Muscle layer of colon (tissue), 2 donors: ENCODE results near the gene ICAM4.
A peak's percentile ranks its signal among the peaks of the same experiment; 100 is the strongest.
"Not testable (repeated sequence)": the region's sequence is repeated elsewhere in the genome, so short reads cannot be mapped to it uniquely, and the experiment has no call there.

Experiments used
- H3K27ac ChIP-seq: one replicate; pipeline ENCODE4 v1.7.0; 2013; ENCODE audit warnings: low read depth, mild to moderate bottlenecking, low read length, moderate library complexity
- H3K27me3 ChIP-seq, 2 donors: one replicate each; pipeline ENCODE4 v1.7.0; 2013; ENCODE audit warnings: low read length in 2 of 2, mild to moderate bottlenecking in 2 of 2; ENCODE audit not compliant: insufficient read depth in 2 of 2, control insufficient read depth in 1 of 2
- H3K36me3 ChIP-seq: one replicate; pipeline ENCODE4 v1.7.0; 2013; ENCODE audit warnings: mild to moderate bottlenecking, low read length; ENCODE audit not compliant: insufficient read depth
- H3K4me1 ChIP-seq: one replicate; pipeline ENCODE4 v1.7.0; 2013; ENCODE audit warnings: mild to moderate bottlenecking, low read length; ENCODE audit not compliant: insufficient read depth
- H3K4me3 ChIP-seq, 2 donors: one replicate each; pipeline ENCODE4 v1.7.0; 2013; ENCODE audit warnings: low read length in 2 of 2, low read depth in 1 of 2, mild to moderate bottlenecking in 1 of 2, moderate library complexity in 1 of 2
- H3K9ac ChIP-seq: one replicate; pipeline ENCODE4 v1.7.0; 2013; ENCODE audit warnings: low read length
- H3K9me3 ChIP-seq: one replicate; pipeline ENCODE4 v1.7.0; 2013; ENCODE audit warnings: mild to moderate bottlenecking, low read length
- donor health status: abdominal sarcoma.
- donor health status: Adenocarcinoma of cecum.

ICAM4 gene

DNA sequence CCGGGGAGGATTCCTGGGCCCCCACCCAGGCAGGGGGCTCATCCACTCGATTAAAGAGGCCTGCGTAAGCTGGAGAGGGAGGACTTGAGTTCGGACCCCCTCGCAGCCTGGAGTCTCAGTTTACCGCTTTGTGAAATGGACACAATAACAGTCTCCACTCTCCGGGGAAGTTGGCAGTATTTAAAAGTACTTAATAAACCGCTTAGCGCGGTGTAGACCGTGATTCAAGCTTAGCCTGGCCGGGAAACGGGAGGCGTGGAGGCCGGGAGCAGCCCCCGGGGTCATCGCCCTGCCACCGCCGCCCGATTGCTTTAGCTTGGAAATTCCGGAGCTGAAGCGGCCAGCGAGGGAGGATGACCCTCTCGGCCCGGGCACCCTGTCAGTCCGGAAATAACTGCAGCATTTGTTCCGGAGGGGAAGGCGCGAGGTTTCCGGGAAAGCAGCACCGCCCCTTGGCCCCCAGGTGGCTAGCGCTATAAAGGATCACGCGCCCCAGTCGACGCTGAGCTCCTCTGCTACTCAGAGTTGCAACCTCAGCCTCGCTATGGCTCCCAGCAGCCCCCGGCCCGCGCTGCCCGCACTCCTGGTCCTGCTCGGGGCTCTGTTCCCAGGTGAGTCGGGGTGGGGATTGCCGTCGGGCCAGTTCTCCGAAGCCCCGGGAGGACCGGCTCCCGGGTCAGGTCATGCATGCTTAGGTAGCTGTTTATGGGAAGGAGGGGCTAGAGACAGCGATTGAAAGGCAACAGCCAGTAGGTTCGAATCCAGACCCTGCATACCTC lies 15.9 kb upstream of the ICAM4 start, which contains the start of gene ICAM1:
Gene ICAM1 (plus strand): TSS at position 505 of the 779 bp plus-strand sequence. CDS start 40 bp downstream, at position 545.
- peak within 1 kb of the TSS; percentile 18 to 50 for H3K4me3 ChIP-seq
- peaks cover 4% of the 10 kb centered on the region for H3K4me1 ChIP-seq
- peak within 1 kb of the TSS; percentile 39 for H3K27ac ChIP-seq
- peak within 1 kb of the TSS; percentile 21 for H3K9ac ChIP-seq
- no peaks in the 10 kb centered on the region for H3K9me3 ChIP-seq
- no peaks in the 10 kb centered on the region for H3K36me3 ChIP-seq
- H3K27me3 ChIP-seq = peaks cover 7 to 19% of the 10 kb centered on the region in 2 donors

DNA sequence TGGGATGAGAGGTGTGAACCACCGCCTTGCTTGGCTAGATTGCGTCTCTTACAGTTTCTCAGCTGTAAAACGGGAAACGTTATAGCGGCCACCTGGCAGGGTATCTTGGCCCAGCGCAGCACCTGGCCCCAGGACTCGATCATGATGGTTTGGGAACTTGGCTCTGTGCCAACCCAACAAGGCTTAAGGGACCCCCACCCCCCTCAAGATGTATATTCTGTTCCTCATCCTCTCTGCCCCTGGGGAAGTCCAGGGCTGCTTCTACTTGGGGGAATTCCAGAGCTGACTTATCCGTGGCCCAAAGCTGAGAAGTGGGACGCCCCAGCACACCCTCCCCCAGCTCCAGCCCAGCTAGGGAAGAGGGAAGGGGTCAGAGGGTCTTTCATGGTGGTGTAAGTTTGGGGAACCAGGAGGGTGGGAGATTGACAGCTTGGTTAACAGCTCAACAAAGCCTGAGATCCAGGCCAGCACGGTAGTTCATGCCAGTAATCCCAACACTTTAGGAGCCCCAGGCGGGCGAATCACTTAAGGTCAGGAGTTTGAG lies 15.1 kb upstream of the ICAM4 start:
- Histone ChIP-seq H3K36me3 (no peaks in the 10 kb centered on the region), H3K9ac (no peak overlapping the region), H3K27me3 (peaks cover 7 to 19% of the 10 kb centered on the region in 2 donors), H3K4me3 (peak overlapping the region; percentile 7 to 50), H3K27ac (no peak overlapping the region), H3K9me3 (no peaks in the 10 kb centered on the region), H3K4me1 (peaks cover 4% of the 10 kb centered on the region)

DNA sequence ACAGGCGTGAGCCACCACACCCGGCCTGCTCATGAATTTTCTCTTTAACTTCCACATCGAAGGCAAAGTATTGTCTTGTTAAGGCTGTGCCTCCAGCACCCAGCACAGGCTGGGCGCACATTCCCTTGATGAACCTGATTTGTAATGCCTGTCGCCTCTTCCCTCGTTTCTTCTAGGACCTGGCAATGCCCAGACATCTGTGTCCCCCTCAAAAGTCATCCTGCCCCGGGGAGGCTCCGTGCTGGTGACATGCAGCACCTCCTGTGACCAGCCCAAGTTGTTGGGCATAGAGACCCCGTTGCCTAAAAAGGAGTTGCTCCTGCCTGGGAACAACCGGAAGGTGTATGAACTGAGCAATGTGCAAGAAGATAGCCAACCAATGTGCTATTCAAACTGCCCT lies 12.2 kb upstream of the ICAM4 start:
- H3K9me3 ChIP-seq = no peaks in the 10 kb centered on the region
- peaks cover 7 to 18% of the 10 kb centered on the region in 2 donors for H3K27me3 ChIP-seq
- H3K27ac ChIP-seq = no peak overlapping the region
- H3K4me1 ChIP-seq = peaks cover 4% of the 10 kb centered on the region
- H3K36me3 ChIP-seq = no peaks in the 10 kb centered on the region
- no peak overlapping the region for H3K9ac ChIP-seq
- no peak overlapping the region for H3K4me3 ChIP-seq

DNA sequence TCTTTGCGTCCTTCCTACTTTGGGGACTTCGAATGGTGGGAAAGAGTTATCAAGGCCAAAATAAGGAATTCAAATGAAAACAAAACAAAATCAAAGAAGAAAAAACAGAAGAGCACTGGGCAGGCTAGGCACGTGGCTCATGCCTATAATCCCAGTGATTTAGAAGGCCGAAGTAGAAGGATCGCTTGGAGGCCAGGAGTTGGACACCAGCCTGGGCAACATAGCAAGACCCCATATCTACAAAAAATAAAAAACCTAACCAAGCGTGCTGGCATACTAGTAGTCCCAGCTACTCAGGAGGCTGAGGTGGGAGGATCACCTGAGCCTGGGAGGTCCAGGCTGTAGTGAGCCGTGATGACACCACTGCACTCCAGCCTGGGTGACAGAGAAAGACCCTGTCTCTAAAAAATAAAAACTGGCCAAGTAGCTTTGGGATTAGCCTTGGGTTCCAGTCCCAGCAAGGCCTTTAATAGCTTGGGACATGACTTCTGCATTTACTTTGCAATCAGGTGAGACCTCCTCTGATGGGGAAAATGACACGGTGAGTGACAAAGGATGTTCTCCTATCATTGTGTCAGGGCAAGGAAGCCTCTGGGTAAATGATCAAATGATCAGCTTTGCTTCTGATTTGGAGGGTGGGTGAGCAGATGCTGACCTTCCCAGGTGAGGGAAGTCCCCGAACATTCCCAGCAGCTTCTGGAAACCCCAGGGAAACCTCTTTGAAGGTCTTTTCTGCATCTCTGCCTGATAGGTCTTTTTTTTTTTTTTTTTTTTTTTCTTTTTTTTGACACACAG lies 8.8 kb upstream of the ICAM4 start:
- no peak overlapping the region for H3K27ac ChIP-seq
- no peak overlapping the region for H3K9ac ChIP-seq
- H3K27me3 ChIP-seq = no peaks in the 10 kb centered on the region
- no peaks in the 10 kb centered on the region for H3K9me3 ChIP-seq
- H3K36me3 ChIP-seq = no peaks in the 10 kb centered on the region
- no peaks in the 10 kb centered on the region for H3K4me1 ChIP-seq
- no peak overlapping the region for H3K4me3 ChIP-seq

DNA sequence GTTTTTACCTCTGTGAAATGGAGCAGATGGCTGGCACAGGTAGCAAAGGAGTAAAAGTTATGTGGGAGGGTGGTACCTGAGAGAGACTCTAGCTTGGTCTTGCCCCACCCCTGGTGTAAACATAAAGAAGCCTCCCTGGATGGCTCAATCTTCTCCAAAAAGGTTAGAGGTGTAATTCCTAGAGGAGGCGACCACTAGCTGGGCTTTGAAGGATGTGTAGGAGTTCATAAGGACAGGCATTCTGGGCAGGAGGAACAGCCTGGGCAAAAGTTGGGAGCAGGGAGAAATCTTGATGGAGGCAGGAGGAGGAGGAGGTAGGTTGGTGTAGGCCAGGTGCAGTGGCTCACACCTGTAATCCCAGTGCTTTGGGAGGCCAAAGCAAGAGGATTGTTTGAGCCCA lies 7.8 kb upstream of the ICAM4 start:
- no peak overlapping the region for H3K9ac ChIP-seq
- H3K4me3 ChIP-seq = no peak overlapping the region
- H3K4me1 ChIP-seq = no peaks in the 10 kb centered on the region
- no peaks in the 10 kb centered on the region for H3K27me3 ChIP-seq
- H3K27ac ChIP-seq = no peak overlapping the region
- no peaks in the 10 kb centered on the region for H3K9me3 ChIP-seq
- H3K36me3 ChIP-seq = no peaks in the 10 kb centered on the region

DNA sequence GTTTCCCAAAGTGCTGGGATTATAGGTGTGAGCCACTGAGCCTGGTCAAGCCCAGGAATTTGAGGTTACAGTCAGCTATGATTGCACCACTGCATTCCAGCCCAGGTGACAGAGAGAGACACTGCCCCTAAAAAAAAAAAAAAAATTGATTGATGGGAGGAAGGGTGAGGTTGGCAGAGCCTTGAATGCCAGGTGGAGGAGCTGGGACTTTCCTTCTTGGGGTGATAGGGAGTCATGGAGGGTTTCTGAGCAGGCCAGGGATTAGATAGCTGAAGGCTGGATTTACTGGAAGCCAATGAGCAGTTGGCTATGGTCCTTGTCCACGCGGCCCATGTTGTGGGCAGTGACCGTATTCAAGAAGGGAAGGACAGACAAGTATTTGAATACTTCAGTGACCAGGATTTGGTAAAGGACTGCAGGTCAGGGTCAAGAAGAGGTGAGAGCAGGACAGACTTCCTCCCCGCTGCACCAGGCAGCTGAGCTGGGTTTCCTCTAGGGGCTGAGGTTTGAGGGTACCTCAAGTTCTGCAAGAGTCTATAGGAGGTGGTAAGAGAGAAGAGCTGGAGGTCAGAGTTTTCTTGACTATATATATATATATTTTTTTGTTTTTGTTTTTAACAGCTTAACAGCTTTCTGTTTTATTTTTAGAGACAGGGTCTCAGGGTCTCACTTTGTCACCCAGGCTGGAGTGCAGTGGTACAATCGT lies 6.9 kb upstream of the ICAM4 start:
- H3K4me3 ChIP-seq = no peak overlapping the region
- no peaks in the 10 kb centered on the region for H3K4me1 ChIP-seq
- H3K27me3 ChIP-seq = no peaks in the 10 kb centered on the region
- no peak overlapping the region for H3K27ac ChIP-seq
- no peak overlapping the region for H3K9ac ChIP-seq
- H3K9me3 ChIP-seq = no peaks in the 10 kb centered on the region
- H3K36me3 ChIP-seq = no peaks in the 10 kb centered on the region

DNA sequence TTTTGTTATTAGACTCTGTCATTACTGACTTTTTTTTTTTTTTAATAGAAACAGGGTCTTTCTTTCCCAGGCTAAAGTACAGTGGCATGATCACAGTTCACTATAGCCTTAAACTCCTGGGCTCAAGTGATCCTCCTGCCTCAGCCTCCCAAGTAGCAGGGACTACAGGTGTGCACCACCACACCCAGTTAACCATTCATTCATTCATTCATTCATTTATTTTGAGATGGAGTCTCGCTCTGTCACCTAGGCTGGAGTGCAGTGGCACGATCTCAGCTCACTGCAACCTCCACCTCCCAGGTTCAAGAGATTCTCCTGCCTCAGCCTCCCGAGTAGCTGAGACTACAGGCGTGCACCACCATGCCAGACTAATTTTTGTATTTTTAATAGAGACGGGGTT lies 4.7 kb upstream of the ICAM4 start:
- H3K4me1 ChIP-seq, H3K36me3 ChIP-seq, H3K27ac ChIP-seq, H3K4me3 ChIP-seq, H3K9me3 ChIP-seq, H3K27me3 ChIP-seq, H3K9ac ChIP-seq: not testable (repeated sequence)

DNA sequence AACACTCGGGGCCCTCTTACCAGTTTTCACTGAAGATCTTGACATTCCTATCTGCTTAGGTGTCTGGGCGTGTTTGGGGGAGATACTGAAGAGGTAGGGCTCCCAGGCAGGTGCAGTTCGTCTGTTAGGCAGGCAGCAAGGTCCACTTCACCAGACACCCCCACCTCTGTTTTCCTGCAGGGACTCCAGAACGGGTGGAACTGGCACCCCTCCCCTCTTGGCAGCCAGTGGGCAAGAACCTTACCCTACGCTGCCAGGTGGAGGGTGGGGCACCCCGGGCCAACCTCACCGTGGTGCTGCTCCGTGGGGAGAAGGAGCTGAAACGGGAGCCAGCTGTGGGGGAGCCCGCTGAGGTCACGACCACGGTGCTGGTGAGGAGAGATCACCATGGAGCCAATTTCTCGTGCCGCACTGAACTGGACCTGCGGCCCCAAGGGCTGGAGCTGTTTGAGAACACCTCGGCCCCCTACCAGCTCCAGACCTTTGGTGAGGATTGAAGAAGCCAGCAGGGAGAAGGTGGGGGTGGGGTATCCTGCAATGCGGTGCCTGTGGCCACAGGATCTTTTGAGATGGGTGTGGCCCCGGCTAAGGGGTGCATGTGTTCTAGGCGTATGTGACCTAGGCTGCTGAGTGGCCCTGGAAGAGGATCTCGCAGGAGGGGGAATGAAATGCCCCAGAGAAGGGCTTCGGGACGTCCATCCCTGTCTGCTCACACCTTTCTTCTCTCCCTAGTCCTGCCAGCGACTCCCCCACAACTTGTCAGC lies 3.3 kb upstream of the ICAM4 start:
- H3K4me3 ChIP-seq = no peak overlapping the region
- H3K27ac ChIP-seq = no peak overlapping the region
- H3K36me3 ChIP-seq = no peaks in the 10 kb centered on the region
- no peak overlapping the region for H3K9ac ChIP-seq
- H3K9me3 ChIP-seq = no peaks in the 10 kb centered on the region
- no peaks in the 10 kb centered on the region for H3K4me1 ChIP-seq
- peaks cover 10 to 19% of the 10 kb centered on the region in 2 donors for H3K27me3 ChIP-seq

DNA sequence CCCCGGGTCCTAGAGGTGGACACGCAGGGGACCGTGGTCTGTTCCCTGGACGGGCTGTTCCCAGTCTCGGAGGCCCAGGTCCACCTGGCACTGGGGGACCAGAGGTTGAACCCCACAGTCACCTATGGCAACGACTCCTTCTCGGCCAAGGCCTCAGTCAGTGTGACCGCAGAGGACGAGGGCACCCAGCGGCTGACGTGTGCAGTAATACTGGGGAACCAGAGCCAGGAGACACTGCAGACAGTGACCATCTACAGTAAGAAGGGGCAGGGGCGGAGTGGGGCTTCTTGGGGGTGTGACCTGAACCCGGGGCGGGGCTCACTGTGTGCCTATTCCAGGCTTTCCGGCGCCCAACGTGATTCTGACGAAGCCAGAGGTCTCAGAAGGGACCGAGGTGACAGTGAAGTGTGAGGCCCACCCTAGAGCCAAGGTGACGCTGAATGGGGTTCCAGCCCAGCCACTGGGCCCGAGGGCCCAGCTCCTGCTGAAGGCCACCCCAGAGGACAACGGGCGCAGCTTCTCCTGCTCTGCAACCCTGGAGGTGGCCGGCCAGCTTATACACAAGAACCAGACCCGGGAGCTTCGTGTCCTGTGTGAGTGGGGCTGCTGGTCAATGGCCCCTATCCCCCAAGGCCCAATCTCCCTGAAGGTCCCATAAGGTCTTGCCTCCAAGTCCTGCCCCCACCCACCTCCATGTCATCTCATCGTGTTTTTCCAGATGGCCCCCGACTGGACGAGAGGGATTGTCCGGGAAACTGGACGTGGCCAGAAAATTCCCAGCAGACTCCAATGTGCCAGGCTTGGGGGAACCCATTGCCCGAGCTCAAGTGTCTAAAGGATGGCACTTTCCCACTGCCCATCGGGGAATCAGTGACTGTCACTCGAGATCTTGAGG lies 2.4 kb upstream of the ICAM4 start:
- Histone ChIP-seq H3K27ac (no peak overlapping the region), H3K9ac (no peak overlapping the region), H3K27me3 (peaks cover 18 to 27% of the 10 kb centered on the region in 2 donors), H3K4me1 (peaks cover 6% of the 10 kb centered on the region), H3K36me3 (no peaks in the 10 kb centered on the region), H3K4me3 (no peak overlapping the region), H3K9me3 (no peaks in the 10 kb centered on the region)

DNA sequence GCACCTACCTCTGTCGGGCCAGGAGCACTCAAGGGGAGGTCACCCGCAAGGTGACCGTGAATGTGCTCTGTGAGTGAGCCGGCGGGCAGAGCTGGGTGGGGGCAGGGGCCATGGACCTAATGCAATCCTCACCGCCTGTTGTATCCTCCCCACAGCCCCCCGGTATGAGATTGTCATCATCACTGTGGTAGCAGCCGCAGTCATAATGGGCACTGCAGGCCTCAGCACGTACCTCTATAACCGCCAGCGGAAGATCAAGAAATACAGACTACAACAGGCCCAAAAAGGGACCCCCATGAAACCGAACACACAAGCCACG lies 1.8 kb upstream of the ICAM4 start:
- Histone ChIP-seq H3K27me3 (peaks cover 21 to 33% of the 10 kb centered on the region in 2 donors), H3K4me1 (peaks cover 9% of the 10 kb centered on the region)

More for the DNA sequence above, 1.8 kb upstream of the ICAM4 start:
- Histone ChIP-seq H3K27ac (no peak overlapping the region), H3K9ac (no peak overlapping the region), H3K4me3 (no peak overlapping the region), H3K9me3 (no peaks in the 10 kb centered on the region), H3K36me3 (no peaks in the 10 kb centered on the region)
